ENCODE data around the gene NHS.

DNA sequence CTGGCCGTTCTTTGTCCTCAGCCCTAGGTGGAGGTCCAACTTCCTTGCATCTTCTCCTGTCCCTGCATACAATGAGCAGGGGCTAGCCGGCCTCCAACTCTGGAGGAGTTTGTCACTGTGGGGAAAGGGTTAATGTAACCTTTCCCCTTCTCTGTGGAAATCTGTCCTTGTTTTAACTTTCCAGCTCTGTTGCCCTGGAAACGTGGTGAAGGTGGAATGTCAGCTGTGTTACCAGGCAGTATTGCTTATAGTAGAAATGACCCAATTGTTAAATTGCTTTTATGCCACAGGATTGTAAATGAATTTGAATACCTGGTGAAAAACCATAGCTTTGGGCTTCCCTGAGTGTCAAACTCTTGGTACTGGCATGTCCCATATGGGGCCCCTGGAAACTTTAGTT lies 230.7 kb downstream of the NHS start:
- TF ChIP-seq, protein P1, sequence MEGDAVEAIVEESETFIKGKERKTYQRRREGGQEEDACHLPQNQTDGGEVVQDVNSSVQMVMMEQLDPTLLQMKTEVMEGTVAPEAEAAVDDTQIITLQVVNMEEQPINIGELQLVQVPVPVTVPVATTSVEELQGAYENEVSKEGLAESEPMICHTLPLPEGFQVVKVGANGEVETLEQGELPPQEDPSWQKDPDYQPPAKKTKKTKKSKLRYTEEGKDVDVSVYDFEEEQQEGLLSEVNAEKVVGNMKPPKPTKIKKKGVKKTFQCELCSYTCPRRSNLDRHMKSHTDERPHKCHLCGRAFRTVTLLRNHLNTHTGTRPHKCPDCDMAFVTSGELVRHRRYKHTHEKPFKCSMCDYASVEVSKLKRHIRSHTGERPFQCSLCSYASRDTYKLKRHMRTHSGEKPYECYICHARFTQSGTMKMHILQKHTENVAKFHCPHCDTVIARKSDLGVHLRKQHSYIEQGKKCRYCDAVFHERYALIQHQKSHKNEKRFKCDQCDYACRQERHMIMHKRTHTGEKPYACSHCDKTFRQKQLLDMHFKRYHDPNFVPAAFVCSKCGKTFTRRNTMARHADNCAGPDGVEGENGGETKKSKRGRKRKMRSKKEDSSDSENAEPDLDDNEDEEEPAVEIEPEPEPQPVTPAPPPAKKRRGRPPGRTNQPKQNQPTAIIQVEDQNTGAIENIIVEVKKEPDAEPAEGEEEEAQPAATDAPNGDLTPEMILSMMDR (IDR thresholded peaks at IDR 0.05; ENCODE audit: insufficient read depth, low read length), result no peak
- TF ChIP-seq, protein P2, sequence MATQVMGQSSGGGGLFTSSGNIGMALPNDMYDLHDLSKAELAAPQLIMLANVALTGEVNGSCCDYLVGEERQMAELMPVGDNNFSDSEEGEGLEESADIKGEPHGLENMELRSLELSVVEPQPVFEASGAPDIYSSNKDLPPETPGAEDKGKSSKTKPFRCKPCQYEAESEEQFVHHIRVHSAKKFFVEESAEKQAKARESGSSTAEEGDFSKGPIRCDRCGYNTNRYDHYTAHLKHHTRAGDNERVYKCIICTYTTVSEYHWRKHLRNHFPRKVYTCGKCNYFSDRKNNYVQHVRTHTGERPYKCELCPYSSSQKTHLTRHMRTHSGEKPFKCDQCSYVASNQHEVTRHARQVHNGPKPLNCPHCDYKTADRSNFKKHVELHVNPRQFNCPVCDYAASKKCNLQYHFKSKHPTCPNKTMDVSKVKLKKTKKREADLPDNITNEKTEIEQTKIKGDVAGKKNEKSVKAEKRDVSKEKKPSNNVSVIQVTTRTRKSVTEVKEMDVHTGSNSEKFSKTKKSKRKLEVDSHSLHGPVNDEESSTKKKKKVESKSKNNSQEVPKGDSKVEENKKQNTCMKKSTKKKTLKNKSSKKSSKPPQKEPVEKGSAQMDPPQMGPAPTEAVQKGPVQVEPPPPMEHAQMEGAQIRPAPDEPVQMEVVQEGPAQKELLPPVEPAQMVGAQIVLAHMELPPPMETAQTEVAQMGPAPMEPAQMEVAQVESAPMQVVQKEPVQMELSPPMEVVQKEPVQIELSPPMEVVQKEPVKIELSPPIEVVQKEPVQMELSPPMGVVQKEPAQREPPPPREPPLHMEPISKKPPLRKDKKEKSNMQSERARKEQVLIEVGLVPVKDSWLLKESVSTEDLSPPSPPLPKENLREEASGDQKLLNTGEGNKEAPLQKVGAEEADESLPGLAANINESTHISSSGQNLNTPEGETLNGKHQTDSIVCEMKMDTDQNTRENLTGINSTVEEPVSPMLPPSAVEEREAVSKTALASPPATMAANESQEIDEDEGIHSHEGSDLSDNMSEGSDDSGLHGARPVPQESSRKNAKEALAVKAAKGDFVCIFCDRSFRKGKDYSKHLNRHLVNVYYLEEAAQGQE (IDR thresholded peaks at IDR 0.05; ENCODE audit: insufficient replicate concordance, low read depth), result no peak
